Loucy (cell line): ENCODE data around the gene PRDM11.

Source experiments
- H2AFZ ChIP-seq: fragments of 200-600 bp; sonication (generic); 2 replicates; pipeline ENCODE4 v1.6.0; 2016; ENCODE audit warnings: antibody characterized with exemption, mild to moderate bottlenecking, low read length, moderate library complexity
- H3F3A ChIP-seq: fragments of 200-600 bp; 2 replicates; pipeline ENCODE4 v1.6.0; 2016; ENCODE audit warnings: antibody characterized with exemption, low read depth, mild to moderate bottlenecking
- H3K27me3 ChIP-seq: fragments of 200-600 bp; sonication (generic); 2 replicates; pipeline ENCODE4 v1.6.1; 2014; ENCODE audit warnings: low read length, mild to moderate bottlenecking; ENCODE audit not compliant: insufficient read depth, poor library complexity, severe bottlenecking
- H3K36me3 ChIP-seq: fragments of 200-600 bp; sonication (generic); 2 replicates; pipeline ENCODE4 v1.6.1; 2016; ENCODE audit warnings: low read length; ENCODE audit not compliant: insufficient read depth
- H3K4me1 ChIP-seq: fragments of 200-600 bp; sonication (generic); 2 replicates; pipeline ENCODE4 v1.5.1; 2014; ENCODE audit warnings: low read length, mild to moderate bottlenecking; ENCODE audit not compliant: insufficient read depth, poor library complexity, severe bottlenecking
- H3K4me2 ChIP-seq: fragments of 200-600 bp; sonication (generic); 2 replicates; pipeline ENCODE4 v1.6.0; 2014; ENCODE audit warnings: antibody characterized with exemption, low read length, low read depth, mild to moderate bottlenecking; ENCODE audit not compliant: poor library complexity, severe bottlenecking
- H3K4me3 ChIP-seq: fragments of 200-600 bp; sonication (generic); 2 replicates; pipeline ENCODE4 v1.5.1; 2014; ENCODE audit warnings: low read length, mild to moderate bottlenecking, mixed read lengths; ENCODE audit not compliant: poor library complexity, severe bottlenecking
- H3K79me2 ChIP-seq: fragments of 200-600 bp; sonication (generic); 2 replicates; pipeline ENCODE4 v1.6.1; 2014; ENCODE audit warnings: low read length; ENCODE audit not compliant: insufficient read depth
- H3K9ac ChIP-seq: fragments of 200-600 bp; sonication (generic); 2 replicates; pipeline ENCODE4 v1.6.0; 2014; ENCODE audit warnings: mild to moderate bottlenecking, low read depth, low read length, moderate library complexity; ENCODE audit not compliant: poor library complexity, severe bottlenecking
- H3K9me2 ChIP-seq: fragments of 200-600 bp; sonication (generic); replicated peaks from 2 replicates; pipeline ENCODE4 v1.6.1; 2016; ENCODE audit warnings: low read depth, low read length, mixed read lengths
- H3K9me3 ChIP-seq: fragments of 200-600 bp; sonication (generic); 2 replicates; pipeline ENCODE4 v1.6.1; 2014; ENCODE audit warnings: mild to moderate bottlenecking, antibody characterized with exemption, low read length, low read depth; ENCODE audit not compliant: insufficient read depth
- H4K20me1 ChIP-seq: fragments of 200-600 bp; sonication (generic); 2 replicates; pipeline ENCODE4 v1.6.0; 2014; ENCODE audit warnings: antibody characterized with exemption, low read length, mild to moderate bottlenecking; ENCODE audit not compliant: insufficient read depth, poor library complexity, severe bottlenecking
- EZH2phosphoT487 ChIP-seq: fragments of 200-600 bp; IDR thresholded peaks from 2 replicates; pipeline ENCODE4 v1.6.1; 2018; ENCODE audit warnings: antibody characterized with exemption, mild to moderate bottlenecking, moderate library complexity, borderline replicate concordance
- TF ChIP-seq, protein P1 (sequence below): fragments of 200-600 bp; sonication (generic); conservative IDR thresholded peaks from 2 replicates; pipeline ENCODE4 v1.5.1; 2014; ENCODE audit warnings: mild to moderate bottlenecking, antibody characterized with exemption, low read length

Gene PRDM11

DNA sequence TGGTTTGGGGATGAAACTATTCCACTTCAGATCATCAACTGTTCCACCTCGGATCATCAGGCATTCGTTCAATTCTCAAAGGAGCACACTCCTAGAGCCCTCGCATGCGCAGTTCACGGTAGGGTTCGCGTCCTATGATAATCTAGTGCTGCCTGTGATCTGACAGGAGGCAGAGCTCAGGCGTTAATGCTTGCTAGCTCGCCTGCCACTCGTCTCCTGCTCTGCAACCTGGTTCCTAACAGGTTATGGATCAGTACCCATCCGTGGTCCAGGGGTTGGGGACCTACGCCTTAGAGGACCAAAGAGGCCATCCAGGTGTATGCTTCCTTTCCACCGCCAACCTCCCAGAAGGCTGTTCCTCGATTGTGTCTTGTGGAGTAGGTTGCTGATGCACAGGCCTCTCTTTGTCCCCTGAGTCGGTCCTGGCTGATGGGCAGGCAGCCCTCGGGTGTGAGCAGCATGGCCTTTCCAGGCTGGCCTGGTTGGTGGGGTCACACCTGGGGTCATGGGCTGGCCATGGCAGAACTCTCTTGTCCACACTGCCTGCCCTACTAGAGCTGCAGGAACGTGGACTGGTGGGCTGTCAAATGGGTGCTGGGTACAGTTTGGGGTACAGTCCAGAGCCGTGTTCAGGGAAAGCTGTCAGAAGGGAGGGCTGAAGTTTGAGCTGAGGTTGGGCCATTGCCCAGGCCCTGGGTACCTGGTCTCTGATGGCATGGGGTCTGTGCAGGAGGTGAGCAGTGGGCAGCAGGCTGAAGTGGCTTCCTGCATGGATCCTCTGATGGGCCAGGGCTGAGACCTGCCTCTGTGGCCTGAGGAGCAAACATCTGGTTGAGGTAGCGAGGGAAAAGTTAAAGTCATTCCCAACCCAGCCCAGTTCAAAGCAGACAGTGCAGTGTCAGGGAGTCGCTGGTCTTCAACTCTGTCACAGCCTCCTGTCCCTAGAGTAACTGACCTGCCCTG, 11.1 kb downstream of the PRDM11 start:
- Histone ChIP-seq H3K36me3 (no peaks in the 10 kb centered on the region), H3K4me3 (no peak overlapping the region), H4K20me1 (peaks cover 3% of the 10 kb centered on the region), H3K79me2 (peaks cover 85% of the 10 kb centered on the region), H3K9ac (peak overlapping the region; percentile 42), H3K9me2 (no peaks in the 10 kb centered on the region), H3K4me2 (no peak overlapping the region), H3K27me3 (no peaks in the 10 kb centered on the region), H3F3A (no peaks in the 10 kb centered on the region), H3K9me3 (no peaks in the 10 kb centered on the region), H3K4me1 (peaks cover 21% of the 10 kb centered on the region), H2AFZ (no peak overlapping the region)
- TF ChIP-seq, protein P1, sequence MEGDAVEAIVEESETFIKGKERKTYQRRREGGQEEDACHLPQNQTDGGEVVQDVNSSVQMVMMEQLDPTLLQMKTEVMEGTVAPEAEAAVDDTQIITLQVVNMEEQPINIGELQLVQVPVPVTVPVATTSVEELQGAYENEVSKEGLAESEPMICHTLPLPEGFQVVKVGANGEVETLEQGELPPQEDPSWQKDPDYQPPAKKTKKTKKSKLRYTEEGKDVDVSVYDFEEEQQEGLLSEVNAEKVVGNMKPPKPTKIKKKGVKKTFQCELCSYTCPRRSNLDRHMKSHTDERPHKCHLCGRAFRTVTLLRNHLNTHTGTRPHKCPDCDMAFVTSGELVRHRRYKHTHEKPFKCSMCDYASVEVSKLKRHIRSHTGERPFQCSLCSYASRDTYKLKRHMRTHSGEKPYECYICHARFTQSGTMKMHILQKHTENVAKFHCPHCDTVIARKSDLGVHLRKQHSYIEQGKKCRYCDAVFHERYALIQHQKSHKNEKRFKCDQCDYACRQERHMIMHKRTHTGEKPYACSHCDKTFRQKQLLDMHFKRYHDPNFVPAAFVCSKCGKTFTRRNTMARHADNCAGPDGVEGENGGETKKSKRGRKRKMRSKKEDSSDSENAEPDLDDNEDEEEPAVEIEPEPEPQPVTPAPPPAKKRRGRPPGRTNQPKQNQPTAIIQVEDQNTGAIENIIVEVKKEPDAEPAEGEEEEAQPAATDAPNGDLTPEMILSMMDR: no peak
- TF ChIP-seq EZH2phosphoT487: no peak

DNA sequence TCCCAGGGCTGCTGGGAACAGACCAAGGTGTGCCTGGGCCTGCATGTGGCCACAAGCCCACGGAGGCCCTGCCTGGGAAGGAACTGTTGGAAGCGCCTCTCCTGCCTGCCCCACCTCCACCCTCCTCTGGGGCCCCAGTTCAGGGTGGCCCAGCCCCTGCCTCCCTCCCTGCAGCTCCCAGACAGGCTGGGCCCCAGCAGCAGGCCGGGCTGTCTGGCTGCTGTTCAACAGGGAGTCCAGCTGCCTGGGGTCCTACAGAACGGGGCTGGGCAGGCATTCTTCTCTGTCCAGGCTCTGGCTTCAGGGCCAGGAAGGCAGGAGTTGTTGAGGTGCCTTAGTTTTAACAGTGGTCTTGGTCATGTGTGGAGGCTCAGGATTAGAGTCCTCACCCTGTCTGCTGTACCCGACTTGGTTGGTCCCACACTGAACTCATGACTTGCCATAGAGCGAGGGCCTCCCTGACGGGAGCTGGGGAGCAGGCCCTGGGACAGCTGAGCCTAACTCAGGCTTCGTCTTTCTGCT, 11.8 kb downstream of the PRDM11 start:
- no peaks in the 10 kb centered on the region for H3K9me3 ChIP-seq
- H3K79me2 ChIP-seq: peaks cover 85% of the 10 kb centered on the region
- H3K4me1 ChIP-seq: peaks cover 21% of the 10 kb centered on the region
- H3K36me3 ChIP-seq: no peaks in the 10 kb centered on the region
- H3K27me3 ChIP-seq: no peaks in the 10 kb centered on the region
- H3K4me3 ChIP-seq: no peak overlapping the region
- H3F3A ChIP-seq: no peaks in the 10 kb centered on the region
- no peak for TF ChIP-seq EZH2phosphoT487
- TF ChIP-seq, protein P1: no peak
- H3K4me2 ChIP-seq: no peak overlapping the region
- H4K20me1 ChIP-seq: peaks cover 4% of the 10 kb centered on the region
- peak overlapping the region; percentile 42 for H3K9ac ChIP-seq
- H2AFZ ChIP-seq: no peak overlapping the region
- no peaks in the 10 kb centered on the region for H3K9me2 ChIP-seq

DNA sequence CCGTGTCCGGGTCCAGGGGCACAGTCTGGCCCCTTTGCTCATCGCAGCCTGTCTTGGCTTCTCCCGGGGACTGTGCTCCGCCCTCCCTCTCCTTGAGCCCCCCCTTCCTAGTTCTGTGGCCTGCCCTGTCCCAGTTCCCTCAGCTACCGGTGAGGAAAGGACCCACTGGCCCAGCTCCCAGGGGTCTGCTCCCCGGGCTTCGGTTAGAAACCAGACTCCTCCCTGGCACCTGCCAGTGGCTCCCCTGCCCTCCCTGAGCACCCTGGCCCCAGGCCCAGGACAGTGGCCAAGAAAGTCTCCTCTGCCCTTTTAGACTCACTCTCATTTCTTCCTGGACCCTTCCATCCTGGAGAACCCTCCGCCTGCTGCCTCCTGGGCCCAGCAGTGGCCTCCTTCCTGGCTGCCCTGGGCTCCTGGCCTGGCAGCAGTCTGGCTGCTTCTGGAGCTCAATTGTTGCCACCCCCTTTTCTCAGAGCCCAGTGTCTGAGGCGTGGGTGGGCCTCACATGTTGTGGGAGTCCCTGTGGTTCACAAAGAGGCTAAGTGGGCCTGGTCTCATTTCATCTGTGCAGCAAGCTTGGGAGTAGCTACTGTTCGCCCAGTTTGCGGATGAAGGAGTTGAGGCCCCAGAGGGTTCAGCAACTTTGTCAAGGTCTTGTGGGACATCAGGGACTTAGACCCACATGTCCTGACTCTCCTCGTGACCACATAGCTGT, 12.6 kb downstream of the PRDM11 start:
- no peak overlapping the region for H3K4me3 ChIP-seq
- H3F3A ChIP-seq: no peaks in the 10 kb centered on the region
- H3K36me3 ChIP-seq: no peaks in the 10 kb centered on the region
- H3K79me2 ChIP-seq: peaks cover 85% of the 10 kb centered on the region
- peak overlapping the region; percentile 42 for H3K9ac ChIP-seq
- no peak overlapping the region for H2AFZ ChIP-seq
- H3K4me1 ChIP-seq: peaks cover 28% of the 10 kb centered on the region
- no peak overlapping the region for H3K4me2 ChIP-seq
- H4K20me1 ChIP-seq: peaks cover 11% of the 10 kb centered on the region
- H3K9me3 ChIP-seq: no peaks in the 10 kb centered on the region
- TF ChIP-seq, protein P1: no peak
- TF ChIP-seq EZH2phosphoT487: no peak
- H3K9me2 ChIP-seq: no peaks in the 10 kb centered on the region
- H3K27me3 ChIP-seq: no peaks in the 10 kb centered on the region
